HCT116 (cell line): ENCODE data around the gene CFAP99. TPM values are rescaled to one million over a fixed set of nuclear protein-coding genes. Genes with fewer than 3 reads are reported as not detected.

Source experiments
- ATAC-seq: fragments of 200-7000 bp; cut with Tn5 transposase; 2 replicates; pipeline ENCODE4 v1.9.1; 2020; ENCODE audit warnings: mild to moderate bottlenecking, moderate library complexity
- BruUV-seq: library from RNA; stranded (reverse); fragments of 400-500 nt; replicated peaks from 2 replicates; lab custom pipeline; 2021; lab: Mats Ljungman, UMichigan
- CTCF ChIA-PET: fragments of 300-600 bp; sonication (Branson Sonifier 250); formaldehyde crosslinking; loops from one replicate; lab custom pipeline; 2021; ENCODE audit warnings: antibody characterized with exemption; lab: Charles Lee
- POLR2A ChIA-PET: fragments of 300-600, 350-600 bp; sonication (Branson Sonifier 250); formaldehyde crosslinking; loops from one replicate; lab custom pipeline; 2021; ENCODE audit warnings: antibody characterized with exemption; lab: Charles Lee
- RAD21 ChIA-PET, 2 experiments: fragments of 300-600 bp; sonication (Branson Sonifier 250); formaldehyde crosslinking; loops; one replicate each; lab custom pipeline; 2023; ENCODE audit warnings: low total read pairs in 2 of 2; ENCODE audit not compliant: uncharacterized antibody in 2 of 2, unreplicated experiment in 2 of 2, low non-redundant PET in 1 of 2; lab: Charles Lee
- DNase-seq: peaks from one replicate; pipeline ENCODE4 v3.0.0-alpha.2; 2010; ENCODE audit warnings: low read depth, low spot score
- H2AFZ ChIP-seq: fragments of 200-600 bp; shearing (Covaris generic), sonication (generic); 2 replicates; pipeline ENCODE4 v1.6.1; 2017; ENCODE audit warnings: low read depth, mixed run types, mixed read lengths, antibody characterized with exemption, low read length; ENCODE audit not compliant: poor library complexity, severe bottlenecking
- H3K27ac ChIP-seq: 2 replicates; pipeline ENCODE4 v1.5.1; 2012; ENCODE audit warnings: low read depth, low read length
- H3K27me3 ChIP-seq: fragments of 200-600 bp; sonication (generic); 2 replicates; pipeline ENCODE4 v1.6.1; 2016; ENCODE audit warnings: mixed run types, low read length, mixed read lengths; ENCODE audit not compliant: insufficient read depth
- H3K36me3 ChIP-seq, 2 experiments: fragments of 200-500 bp in 1 of 2; fragments of 200-600 bp in 1 of 2; sonication (Bioruptor generic) in 1 of 2; sonication (generic) in 1 of 2; 2 replicates each; pipeline versions ENCODE4 v1.5.1 to v1.6.1; 2014 to 2016; ENCODE audit warnings: low read length in 2 of 2, inconsistent platforms in 1 of 2, mixed read lengths in 1 of 2, mixed run types in 1 of 2; ENCODE audit not compliant: insufficient read depth in 2 of 2, control insufficient read depth in 1 of 2
- H3K4me1 ChIP-seq, 2 experiments: fragments of 200-600 bp in 1 of 2; sonication (generic) in 1 of 2; 2 replicates each; pipeline versions ENCODE4 v1.5.1 to v1.6.1; 2012 to 2017; ENCODE audit warnings: low read length in 2 of 2, inconsistent platforms in 1 of 2, mild to moderate bottlenecking in 1 of 2, mixed read lengths in 1 of 2, mixed run types in 1 of 2, moderate library complexity in 1 of 2; ENCODE audit not compliant: insufficient read depth in 2 of 2, control insufficient read depth in 1 of 2
- H3K4me2 ChIP-seq: fragments of 200-600 bp; sonication (generic); 2 replicates; pipeline ENCODE4 v1.6.1; 2017; ENCODE audit warnings: mixed run types, low read length, mixed read lengths
- H3K4me3 ChIP-seq, 2 experiments: fragments of 200-600 bp in 1 of 2; sonication (generic) in 1 of 2; replicated peaks in 1 of 2; 2 replicates each; pipeline ENCODE4 v1.5.1; 2011 to 2016; ENCODE audit warnings: low read length in 2 of 2, control low read depth in 1 of 2, low read depth in 1 of 2, mild to moderate bottlenecking in 1 of 2, mixed read lengths in 1 of 2, mixed run types in 1 of 2
- H3K79me2 ChIP-seq: fragments of 200-600 bp; sonication (generic); 2 replicates; pipeline ENCODE4 v1.6.1; 2017; ENCODE audit warnings: mild to moderate bottlenecking, mixed run types, low read length, moderate library complexity, mixed read lengths; ENCODE audit not compliant: insufficient read depth
- H3K9ac ChIP-seq: fragments of 200-600 bp; sonication (generic); 2 replicates; pipeline ENCODE4 v1.6.1; 2016; ENCODE audit warnings: low read length, mixed read lengths
- H3K9me2 ChIP-seq: fragments of 200-600 bp; sonication (generic), shearing (Covaris generic); 2 replicates; pipeline ENCODE4 v1.6.1; 2017; ENCODE audit warnings: mixed run types, mild to moderate bottlenecking, moderate library complexity; ENCODE audit not compliant: insufficient read depth
- H3K9me3 ChIP-seq, 2 experiments: fragments of 200-500 bp in 1 of 2; fragments of 200-600 bp in 1 of 2; sonication (Bioruptor generic) in 1 of 2; sonication (generic) in 1 of 2; 2 replicates each; pipeline ENCODE4 v1.6.1; 2014 to 2017; ENCODE audit warnings: low read length in 2 of 2, mixed read lengths in 2 of 2, inconsistent platforms in 1 of 2, low read depth in 1 of 2, mild to moderate bottlenecking in 1 of 2, mixed run types in 1 of 2, moderate library complexity in 1 of 2; ENCODE audit not compliant: control insufficient read depth in 1 of 2, insufficient read depth in 1 of 2
- H4K20me1 ChIP-seq: fragments of 200-600 bp; sonication (generic), shearing (Covaris generic); 2 replicates; pipeline ENCODE4 v1.6.1; 2017; ENCODE audit warnings: mixed run types, mild to moderate bottlenecking, moderate library complexity; ENCODE audit not compliant: insufficient read depth
- ATF3 ChIP-seq: IDR thresholded peaks from 2 replicates; pipeline ENCODE4 v1.6.1; 2012
- CBX3 ChIP-seq: IDR thresholded peaks from 2 replicates; pipeline ENCODE4 v1.6.1; 2012; ENCODE audit warnings: low read depth
- EGR1 ChIP-seq: IDR thresholded peaks from 2 replicates; pipeline ENCODE4 v1.6.1; 2012; ENCODE audit warnings: low read depth
- ELF1 ChIP-seq: IDR thresholded peaks from 2 replicates; pipeline ENCODE4 v1.6.1; 2012; ENCODE audit warnings: low read depth, borderline replicate concordance
- EZH2 ChIP-seq: fragments of 200-600 bp; sonication (generic); IDR thresholded peaks from 2 replicates; pipeline ENCODE4 v1.6.1; 2017; ENCODE audit warnings: antibody characterized with exemption, mixed run types
- FOSL1 ChIP-seq: IDR thresholded peaks from 2 replicates; pipeline ENCODE4 v1.6.1; 2012; ENCODE audit warnings: low read depth
- POLR2AphosphoS5 ChIP-seq: IDR thresholded peaks from 2 replicates; pipeline ENCODE4 v1.6.1; 2011; ENCODE audit warnings: mild to moderate bottlenecking, low read depth, low read length, moderate library complexity
- RAD21 ChIP-seq: IDR thresholded peaks from 2 replicates; pipeline ENCODE4 v1.6.1; 2012; ENCODE audit warnings: low read depth, mild to moderate bottlenecking
- SP1 ChIP-seq: IDR thresholded peaks from 2 replicates; pipeline ENCODE4 v1.6.1; 2012; ENCODE audit warnings: low read depth
- YY1 ChIP-seq: IDR thresholded peaks from 2 replicates; pipeline ENCODE4 v1.6.1; 2011; ENCODE audit warnings: low read length, low read depth, moderate library complexity, mild to moderate bottlenecking; ENCODE audit not compliant: insufficient replicate concordance; ENCODE audit errors: extremely low read depth
- intact Hi-C: fragments of 100-400 bp; cut with micrococcal nuclease; formaldehyde crosslinking; loops from 2 replicates; pipeline ENCODE4 v1.10.0; 2022
- total RNA-seq: library from RNA; stranded (reverse); gene quantifications from one replicate; pipeline ENCODE4 v1.2.1, GENCODE V29; 2021; ENCODE audit not compliant: unreplicated experiment

The CFAP99 gene
- total RNA-seq, 1 experiment from 2014 or later, result 0.42 TPM

- no peak overlapping the region for H2AFZ ChIP-seq
- peaks cover 51% of the 10 kb centered on the region for H3K79me2 ChIP-seq
- no peak overlapping the region for H3K9ac ChIP-seq
- no peaks in the 10 kb centered on the region for H3K4me1 ChIP-seq
- TF ChIP-seq ELF1 (no peak), SP1 (no peak), RAD21 (no peak), EZH2 (no peak), EGR1 (no peak), POLR2AphosphoS5 (no peak), ATF3 (no peak), YY1 (no peak), FOSL1 (no peak), CBX3 (no peak)
- no peak overlapping the region for H3K4me2 ChIP-seq
- ChIA-PET RAD21 (no interaction called here), POLR2A (no interaction called here), CTCF (no interaction called here)
- H4K20me1 ChIP-seq, result peaks cover 2% of the 10 kb centered on the region; the same call in 1 of the 2 replicates
- no peaks in the 10 kb centered on the region for H3K9me2 ChIP-seq
- no TSS peak for BruUV-seq
- no peaks in the 10 kb centered on the region for H3K27me3 ChIP-seq
- no peak overlapping the region for H3K4me3 ChIP-seq
- H3K9me3 ChIP-seq, result no peaks in the 10 kb centered on the region
- ATAC-seq (no peak), DNase-seq (no peak)
- H3K27ac ChIP-seq, result no peak overlapping the region
- H3K36me3 ChIP-seq, result peaks cover 43 to 48% of the 10 kb centered on the region in 2 experiments; a peak in 3 of 4 replicates
- intact Hi-C loops, result no loop called here
These were observed 92.9 kb downstream of the CFAP99 start for GRCh38 chr4:2511645-2512131.

Other genes with a start within 250 kb of the CFAP99 start
- 17.3 TPM for gene HAUS3, start 176.8 kb upstream of the CFAP99 start, total RNA-seq
- gene POLN, start 176.8 kb upstream of the CFAP99 start, total RNA-seq, result 3.1 TPM
- 22.0 TPM for gene MXD4, start 156.8 kb upstream of the CFAP99 start, total RNA-seq
- gene ZFYVE28, start 310 bp upstream of the CFAP99 start, total RNA-seq, result 19.2 TPM
- gene RNF4, start 50.2 kb downstream of the CFAP99 start, total RNA-seq, result 62.3 TPM
- 15.7 TPM for gene FAM193A, start 117.7 kb downstream of the CFAP99 start, total RNA-seq